Endothelial cell of umbilical vein (primary cell): ENCODE data around the gene ZNF20.
A peak's percentile ranks its signal among the peaks of the same experiment; 100 is the strongest.

Experiments used
- CTCF ChIP-seq, 2 donors: IDR thresholded peaks; 1 replicate in 1 of 2; 2 replicates in 1 of 2; pipeline ENCODE4 v1.5.1; 2011; ENCODE audit warnings: low read length in 2 of 2, mild to moderate bottlenecking in 2 of 2, moderate library complexity in 2 of 2, control low read depth in 1 of 2, inconsistent platforms in 1 of 2, low read depth in 1 of 2; ENCODE audit not compliant: insufficient read depth in 1 of 2; ENCODE audit errors: extremely low read depth in 1 of 2
- EZH2 ChIP-seq: IDR thresholded peaks from 2 replicates; pipeline ENCODE4 v1.6.1; 2012; ENCODE audit warnings: borderline replicate concordance, low read depth, mild to moderate bottlenecking, moderate library complexity, low read length, inconsistent platforms; ENCODE audit not compliant: severe bottlenecking
- GATA2 ChIP-seq: IDR thresholded peaks from 2 replicates; pipeline ENCODE4 v1.7.0; 2011; ENCODE audit warnings: low read depth, mild to moderate bottlenecking, moderate library complexity, mixed read lengths, low read length; ENCODE audit not compliant: insufficient read length, insufficient read depth
- JUN ChIP-seq: IDR thresholded peaks from 2 replicates; pipeline ENCODE4 v1.6.1; 2011; ENCODE audit warnings: borderline replicate concordance, low read depth; ENCODE audit not compliant: insufficient read length, insufficient read depth
- MAX ChIP-seq: IDR thresholded peaks from 2 replicates; pipeline ENCODE4 v1.6.1; 2011; ENCODE audit not compliant: insufficient read depth, insufficient read length
- MYC ChIP-seq: IDR thresholded peaks from one replicate; pipeline ENCODE4 v1.6.1; 2011; ENCODE audit warnings: mild to moderate bottlenecking, low read depth, low read length
- POLR2A ChIP-seq: IDR thresholded peaks from 2 replicates; pipeline ENCODE4 v1.6.1; 2012; ENCODE audit warnings: low read depth, mild to moderate bottlenecking, control low read depth, low read length
- POLR2AphosphoS5 ChIP-seq: IDR thresholded peaks from 2 replicates; pipeline ENCODE4 v1.6.1; 2012; ENCODE audit warnings: low read depth, mild to moderate bottlenecking, control low read depth, low read length, moderate library complexity; ENCODE audit not compliant: insufficient read depth

DNA sequence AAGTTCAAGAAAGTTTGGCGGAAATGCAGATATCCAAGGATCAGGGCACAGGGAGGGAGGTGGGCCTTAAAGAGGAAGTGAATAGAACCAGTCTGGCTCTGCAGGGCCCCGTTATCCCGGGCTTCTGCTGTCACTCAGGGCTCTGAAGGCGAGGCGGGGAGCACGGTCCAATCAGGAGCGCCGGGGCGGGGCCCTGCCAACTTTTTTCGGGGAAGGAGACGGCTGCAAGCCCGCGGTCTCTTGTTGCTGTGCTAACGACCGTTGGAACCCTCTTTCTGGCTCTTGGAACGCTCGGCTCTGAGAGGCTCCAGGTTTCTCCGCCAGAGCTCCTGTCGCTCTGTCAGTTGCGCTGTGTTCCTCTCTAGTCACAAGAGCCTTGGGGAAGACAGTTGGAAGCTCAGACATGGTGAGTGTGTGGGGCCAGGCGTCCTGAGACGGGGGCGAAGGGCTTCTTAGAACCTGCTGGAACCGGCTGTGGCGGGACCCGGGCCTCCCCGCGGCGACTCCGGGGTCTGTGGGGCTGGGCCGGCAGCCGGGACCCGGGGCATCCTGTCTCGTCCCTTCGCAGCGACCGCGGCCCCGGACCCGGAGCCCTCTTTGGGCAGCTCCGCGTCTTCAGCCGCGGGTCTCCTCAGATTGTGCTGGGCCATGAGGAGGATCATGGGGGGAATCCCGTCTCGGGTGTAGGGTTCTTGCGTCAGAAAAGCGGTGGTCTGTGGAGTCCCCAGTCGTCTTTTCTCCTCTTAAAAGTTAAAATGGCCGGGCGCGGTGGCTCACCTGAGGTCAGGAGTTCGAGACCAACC, 47.9 kb downstream of the ZNF20 start:
- TF ChIP-seq CTCF (IDR thresholded peaks at IDR 0.05; ENCODE audit: extremely low read depth in 1 of 2, insufficient read depth in 1 of 2, low read depth in 1 of 2, low read length in 2 of 2) (no peak), POLR2A (peak; percentile 47), MAX (no peak), GATA2 (no peak), POLR2AphosphoS5 (no peak), EZH2 (no peak), JUN (no peak), MYC (no peak)
